ENCODE data around the gene RGS19. TPM values are rescaled to one million over a fixed set of nuclear protein-coding genes. Genes with fewer than 3 reads are reported as not detected.

RGS19 gene
- total and polyA plus RNA-seq, 2 experiments from 2014 or later = 9.0 to 12.3 TPM

DNA sequence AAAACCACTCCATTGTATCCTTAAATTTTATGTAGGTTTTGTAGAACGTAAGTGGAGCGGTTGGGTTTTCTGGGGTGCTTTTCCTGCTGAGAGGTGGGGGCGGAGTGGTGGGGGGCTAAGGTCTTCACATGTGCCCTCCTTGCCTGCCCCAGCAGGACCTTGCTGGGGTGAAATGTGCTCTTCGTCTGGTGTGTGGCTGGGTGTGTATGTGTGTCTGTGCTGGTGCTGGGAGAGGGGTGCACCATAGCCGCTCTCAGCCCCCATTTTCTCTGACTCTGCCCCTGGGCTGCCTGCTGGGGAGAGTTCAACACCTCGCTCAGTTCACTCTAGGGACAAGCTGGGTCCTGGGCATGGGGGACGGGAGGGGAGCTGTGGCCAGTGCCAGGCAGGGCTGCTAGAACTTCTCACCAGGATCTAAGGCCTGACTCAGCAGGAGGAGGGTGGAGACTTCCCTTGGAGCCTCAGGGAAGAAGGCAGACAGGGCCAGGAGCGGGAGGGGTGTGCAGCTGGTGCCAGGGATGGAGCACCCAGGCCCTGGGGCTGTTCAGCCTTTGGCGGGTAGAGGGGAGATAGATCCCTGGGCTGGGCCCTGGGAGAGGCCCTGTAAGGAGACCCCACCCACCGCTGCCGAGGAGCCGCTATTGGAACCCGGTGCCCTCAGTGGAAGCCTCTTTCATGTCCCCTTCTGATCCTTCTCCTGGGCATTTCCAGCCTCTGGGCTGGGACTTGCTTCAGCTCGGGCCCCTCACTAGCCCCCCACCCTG is 34.7 kb downstream of the RGS19 start:
- H3K27ac ChIP-seq = no peak overlapping the region

DNA sequence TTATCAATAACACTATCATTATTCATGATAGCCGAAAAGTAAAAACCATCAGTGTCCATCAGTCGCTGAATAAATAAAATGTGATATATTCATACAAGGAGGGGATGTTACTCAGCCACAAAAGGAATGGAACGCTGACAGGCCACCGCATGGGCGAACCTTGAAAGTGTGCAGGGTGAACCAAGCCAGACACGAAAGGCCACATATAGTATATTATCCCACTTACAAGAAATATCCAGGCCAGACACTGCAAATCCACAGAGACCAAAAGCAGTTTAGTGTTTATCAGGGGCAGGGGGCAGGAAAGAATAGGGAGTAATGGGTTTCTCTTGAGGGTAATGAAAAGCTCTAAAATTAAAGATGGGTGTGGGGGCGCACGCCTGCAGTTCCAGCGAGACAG is 35.5 kb downstream of the RGS19 start:
- Histone ChIP-seq H3K9me3 (ENCODE audit: low read depth) (no peaks in the 10 kb centered on the region), H3K4me1 (ENCODE audit: low read depth) (no peaks in the 10 kb centered on the region), H3K27me3 (peaks cover 96% of the 10 kb centered on the region), H3K4me3 (no peak overlapping the region), H3K27ac (no peak overlapping the region), H3K36me3 (no peaks in the 10 kb centered on the region)
- TF ChIP-seq, protein P1, sequence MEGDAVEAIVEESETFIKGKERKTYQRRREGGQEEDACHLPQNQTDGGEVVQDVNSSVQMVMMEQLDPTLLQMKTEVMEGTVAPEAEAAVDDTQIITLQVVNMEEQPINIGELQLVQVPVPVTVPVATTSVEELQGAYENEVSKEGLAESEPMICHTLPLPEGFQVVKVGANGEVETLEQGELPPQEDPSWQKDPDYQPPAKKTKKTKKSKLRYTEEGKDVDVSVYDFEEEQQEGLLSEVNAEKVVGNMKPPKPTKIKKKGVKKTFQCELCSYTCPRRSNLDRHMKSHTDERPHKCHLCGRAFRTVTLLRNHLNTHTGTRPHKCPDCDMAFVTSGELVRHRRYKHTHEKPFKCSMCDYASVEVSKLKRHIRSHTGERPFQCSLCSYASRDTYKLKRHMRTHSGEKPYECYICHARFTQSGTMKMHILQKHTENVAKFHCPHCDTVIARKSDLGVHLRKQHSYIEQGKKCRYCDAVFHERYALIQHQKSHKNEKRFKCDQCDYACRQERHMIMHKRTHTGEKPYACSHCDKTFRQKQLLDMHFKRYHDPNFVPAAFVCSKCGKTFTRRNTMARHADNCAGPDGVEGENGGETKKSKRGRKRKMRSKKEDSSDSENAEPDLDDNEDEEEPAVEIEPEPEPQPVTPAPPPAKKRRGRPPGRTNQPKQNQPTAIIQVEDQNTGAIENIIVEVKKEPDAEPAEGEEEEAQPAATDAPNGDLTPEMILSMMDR (IDR thresholded peaks at IDR 0.05; ENCODE audit: low read depth, low read length) = no peak
- no peak for DNase-seq (ENCODE audit: low read depth in 1 of 2, low spot score in 1 of 2)

More for the DNA sequence above, 34.7 kb downstream of the RGS19 start:
- Histone ChIP-seq H3K36me3 (no peaks in the 10 kb centered on the region), H3K4me3 (no peak overlapping the region), H3K27me3 (peaks cover 97% of the 10 kb centered on the region), H3K9me3 (ENCODE audit: low read depth) (no peaks in the 10 kb centered on the region), H3K4me1 (ENCODE audit: low read depth) (no peaks in the 10 kb centered on the region)
- TF ChIP-seq, protein P1 (IDR thresholded peaks at IDR 0.05; ENCODE audit: low read depth, low read length) = no peak
- DNase-seq (ENCODE audit: low read depth in 1 of 2, low spot score in 1 of 2) = peak in 1 of 2 donors; percentile 55

DNA sequence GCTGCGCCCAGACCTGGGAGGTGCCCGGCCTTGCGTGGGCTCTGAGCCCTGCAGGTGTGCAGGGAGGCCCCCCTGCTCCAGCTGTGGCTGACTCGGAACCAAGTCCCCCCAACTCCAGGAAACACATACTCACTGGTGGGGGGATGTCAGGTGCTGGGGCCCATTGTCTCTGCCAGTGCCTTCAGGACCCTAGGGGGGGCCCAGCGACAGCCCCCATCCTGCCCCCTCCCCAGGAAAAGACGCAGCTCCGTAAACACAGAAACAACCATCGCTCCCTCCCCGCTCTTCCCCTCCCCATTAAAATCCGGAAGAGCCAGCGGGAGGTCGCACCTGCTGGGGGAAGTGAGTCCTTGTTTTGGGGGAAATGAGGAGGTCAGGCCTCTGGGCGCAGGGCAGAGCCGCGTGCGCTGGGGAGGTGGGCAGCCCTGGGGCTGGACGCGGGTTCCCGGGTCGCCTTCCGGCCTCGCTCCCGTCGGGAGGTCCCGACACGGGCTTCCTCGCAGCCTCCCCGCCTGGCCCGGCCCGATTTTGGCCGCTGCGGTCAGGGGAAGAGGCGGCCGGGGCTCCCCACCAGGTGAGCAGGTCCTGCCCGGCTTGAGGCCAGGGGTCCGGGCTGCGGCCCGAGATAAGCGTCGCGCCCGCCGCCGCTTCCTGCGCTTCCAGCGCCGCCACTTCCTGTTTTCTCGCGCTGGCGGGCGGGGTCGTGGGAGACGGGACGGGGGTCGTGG is 37.1 kb downstream of the RGS19 start:
- H3K27me3 ChIP-seq = peaks cover 96% of the 10 kb centered on the region
- H3K27ac ChIP-seq = no peak overlapping the region
- TF ChIP-seq, protein P1 (IDR thresholded peaks at IDR 0.05; ENCODE audit: low read depth, low read length) = no peak
- no peak for DNase-seq (ENCODE audit: low read depth in 1 of 2, low spot score in 1 of 2)
- H3K36me3 ChIP-seq = no peaks in the 10 kb centered on the region
- peak overlapping the region; percentile 30 for H3K4me3 ChIP-seq
- no peaks in the 10 kb centered on the region for H3K4me1 ChIP-seq (ENCODE audit: low read depth)
- no peaks in the 10 kb centered on the region for H3K9me3 ChIP-seq (ENCODE audit: low read depth)

DNA sequence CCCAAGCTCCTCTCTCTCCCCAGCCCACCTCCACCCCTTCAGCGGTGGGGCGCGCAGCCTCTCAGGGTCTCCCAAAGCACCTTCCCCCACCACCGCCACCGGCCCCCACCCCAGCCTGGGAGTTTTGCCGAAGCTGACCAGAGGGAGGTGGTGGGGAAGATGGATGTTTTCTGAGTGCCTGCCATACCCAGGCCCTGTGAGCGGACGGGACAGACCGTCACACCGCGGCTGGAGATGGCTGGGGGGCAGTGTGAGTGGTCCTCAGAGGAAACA is 37.6 kb downstream of the RGS19 start:
- Histone ChIP-seq H3K27me3 (peaks cover 96% of the 10 kb centered on the region), H3K36me3 (no peaks in the 10 kb centered on the region), H3K9me3 (ENCODE audit: low read depth) (no peaks in the 10 kb centered on the region), H3K4me1 (ENCODE audit: low read depth) (no peaks in the 10 kb centered on the region), H3K4me3 (no peak overlapping the region), H3K27ac (no peak overlapping the region)
- TF ChIP-seq, protein P1 (IDR thresholded peaks at IDR 0.05; ENCODE audit: low read depth, low read length) = no peak
- DNase-seq (ENCODE audit: low read depth in 1 of 2, low spot score in 1 of 2) = no peak

DNA sequence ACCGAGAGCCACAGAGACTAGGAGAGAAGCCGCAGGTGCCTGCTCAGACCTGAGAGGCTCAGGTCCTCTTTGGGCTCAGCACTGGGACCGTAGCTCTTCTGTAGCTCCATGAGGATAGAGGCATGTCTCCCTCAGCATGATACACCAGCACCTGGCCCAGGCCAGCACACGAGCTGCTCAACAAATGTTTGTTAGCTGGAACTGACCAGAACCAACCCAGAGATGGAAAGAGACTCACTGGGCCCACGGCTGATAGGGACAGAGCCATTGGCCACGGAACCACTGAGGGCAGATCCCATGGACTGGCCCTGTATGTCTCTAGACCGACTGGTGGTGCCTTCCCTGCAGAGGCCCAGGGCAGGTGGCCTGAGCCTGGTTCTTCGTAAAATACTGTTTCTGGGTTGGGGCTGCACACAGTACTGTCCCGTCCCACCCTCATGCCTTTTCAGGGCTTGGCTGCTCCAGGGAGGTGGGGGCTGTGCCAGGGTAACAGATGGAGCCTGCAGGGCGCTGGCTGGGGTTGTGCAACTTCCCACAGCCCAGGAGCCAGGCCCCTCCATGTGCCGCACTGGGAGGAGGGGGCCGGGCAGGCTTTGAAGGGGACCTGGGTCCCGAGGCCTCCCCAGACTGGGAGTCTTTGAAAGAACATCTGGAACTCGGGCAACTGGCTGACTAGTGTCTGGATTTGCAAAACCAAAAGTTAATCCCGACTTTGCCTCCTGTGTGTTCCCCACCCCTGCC is 38.1 kb downstream of the RGS19 start:
- peaks cover 91% of the 10 kb centered on the region for H3K27me3 ChIP-seq
- no peak overlapping the region for H3K4me3 ChIP-seq
- no peak for DNase-seq (ENCODE audit: low read depth in 1 of 2, low spot score in 1 of 2)
- H3K9me3 ChIP-seq (ENCODE audit: low read depth) = no peaks in the 10 kb centered on the region
- H3K27ac ChIP-seq = no peak overlapping the region
- TF ChIP-seq, protein P1 (IDR thresholded peaks at IDR 0.05; ENCODE audit: low read depth, low read length) = no peak
- H3K4me1 ChIP-seq (ENCODE audit: low read depth) = peaks cover 1% of the 10 kb centered on the region
- no peaks in the 10 kb centered on the region for H3K36me3 ChIP-seq
